Transverse colon (tissue), 4 donors: ENCODE data around the gene DOCK10. TPM values are rescaled to one million over a fixed set of nuclear protein-coding genes. Genes with fewer than 3 reads are reported as not detected.
"Not testable (repeated sequence)": the region's sequence is repeated elsewhere in the genome, so short reads cannot be mapped to it uniquely, and the experiment has no call there.

ENCODE experiments used
- DNase-seq: peaks from one replicate; pipeline ENCODE4 v3.0.0-alpha.2; 2019
- H3K27ac ChIP-seq, 4 donors: fragments of 200-600 bp; sonication (generic); 2 replicates each; pipeline ENCODE4 v1.5.1; 2016 to 2018; ENCODE audit warnings: inconsistent platforms in 4 of 4
- H3K27me3 ChIP-seq: fragments of 200-600 bp; sonication (generic); 2 replicates; pipeline ENCODE4 v1.5.1; 2017; ENCODE audit warnings: inconsistent platforms
- H3K36me3 ChIP-seq, 4 donors: fragments of 200-600 bp; sonication (generic); 2 replicates each; pipeline ENCODE4 v1.5.1; 2017 to 2019; ENCODE audit warnings: inconsistent platforms in 4 of 4
- H3K4me1 ChIP-seq, 4 donors: fragments of 200-600 bp; sonication (generic); 2 replicates each; pipeline ENCODE4 v1.5.1; 2017 to 2020; ENCODE audit warnings: inconsistent platforms in 4 of 4
- H3K4me3 ChIP-seq, 4 donors: fragments of 200-600 bp; sonication (generic); 1 replicate in 1 of 4; 2 replicates in 3 of 4; pipeline versions ENCODE4 v1.5.1 to v1.6.1; 2017 to 2019; ENCODE audit warnings: inconsistent platforms in 4 of 4
- H3K9me3 ChIP-seq, 2 donors: fragments of 200-600 bp; sonication (generic); 2 replicates each; pipeline ENCODE4 v1.5.1; 2017 to 2019; ENCODE audit warnings: inconsistent platforms in 2 of 2
- CTCF ChIP-seq, 5 experiments: fragments of 200-600 bp in 3 of 5; fragments of 450-650 bp in 2 of 5; sonication (generic) in 3 of 5; IDR thresholded peaks; 1 replicate in 2 of 5; 2 replicates in 3 of 5; pipeline ENCODE4 v1.5.1; 2016 to 2017; ENCODE audit warnings: antibody characterized with exemption in 5 of 5, inconsistent platforms in 3 of 5, mild to moderate bottlenecking in 2 of 5, moderate library complexity in 1 of 5
- EP300 ChIP-seq: sonication (generic); formaldehyde crosslinking; IDR thresholded peaks from one replicate; pipeline ENCODE4 v1.6.1; 2017; ENCODE audit warnings: antibody characterized with exemption, low read depth
- POLR2A ChIP-seq: fragments of 450-650 bp; IDR thresholded peaks from one replicate; pipeline ENCODE4 v1.6.1; 2016; ENCODE audit warnings: antibody characterized with exemption, mild to moderate bottlenecking, moderate library complexity
- POLR2AphosphoS5 ChIP-seq, 3 donors: sonication (generic); formaldehyde crosslinking; IDR thresholded peaks; one replicate each; pipeline ENCODE4 v1.6.1; 2016; ENCODE audit warnings: antibody characterized with exemption in 3 of 3
- WGBS, 2 donors: methylation state at CpG; one replicate each; pipeline ENCODE4 v1.1.5; 2018; ENCODE audit warnings: low coverage in 1 of 2; 5-methylcytosine and 5-hydroxymethylcytosine counted together
- in situ Hi-C, 4 donors: fragments of 200-750 bp; cut with MboI; loops; one replicate each; pipeline versions ENCODE4 v1.15.0 to v1.15.1; 2017; ENCODE audit warnings: low sequenced_read_pairs in 3 of 4, low pct_ligation_motif_present in 1 of 4, low pct_unique_long_range_greater_than_20kb in 1 of 4
- intact Hi-C: fragments of 100-400 bp; cut with DNase I; formaldehyde crosslinking; loops from one replicate; pipeline ENCODE4 v1.15.1; 2023; ENCODE audit warnings: low total_unique reads
- total RNA-seq, 4 donors: library from RNA; depleted of rRNA; stranded (reverse); fragments of >200 nt; gene quantifications; one replicate each; pipeline ENCODE4 v1.1.0, GENCODE V29; 2016

DOCK10 gene
- total RNA-seq, 4 donors from 2014 or later = 5.2 to 64.7 (median 14.5) TPM

DNA sequence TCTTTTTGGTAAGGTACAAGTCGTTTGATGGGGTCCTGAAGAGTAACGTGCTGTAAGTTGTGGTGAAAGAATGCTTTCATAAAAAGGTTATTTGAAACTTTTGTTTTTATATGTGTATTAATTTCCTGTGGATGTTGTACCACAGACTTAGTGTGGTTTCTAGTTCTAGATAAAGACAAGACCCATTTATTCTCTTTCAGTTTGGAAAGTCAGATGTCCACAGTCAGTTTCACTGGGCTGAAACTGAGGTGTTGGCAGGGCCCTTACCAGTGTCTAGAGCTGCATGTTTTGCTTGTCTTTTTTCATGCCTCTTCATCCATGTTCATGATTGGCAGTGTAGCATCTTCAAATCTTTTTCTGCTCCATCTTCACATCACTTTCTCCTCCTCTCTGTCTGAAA, 22.1 kb upstream of the DOCK10 start:
- H3K4me1 ChIP-seq = no peaks in the 10 kb centered on the region
- intact Hi-C loops = no loop called here
- no peak overlapping the region for H3K4me3 ChIP-seq
- in situ Hi-C loops = no loop called here
- TF ChIP-seq POLR2A = no peak
- no peak for TF ChIP-seq POLR2AphosphoS5 (IDR thresholded peaks at IDR 0.05)
- TF ChIP-seq CTCF (IDR thresholded peaks at IDR 0.05) = no peak
- no peak for TF ChIP-seq EP300
- H3K9me3 ChIP-seq = no peaks in the 10 kb centered on the region
- no peaks in the 10 kb centered on the region for H3K36me3 ChIP-seq
- H3K27ac ChIP-seq = no peak overlapping the region
- WGBS, 2 donors = 38 to 47% methylated on average over 2 of the region's 2 CpGs
- DNase-seq = no peak
- H3K27me3 ChIP-seq = no peaks in the 10 kb centered on the region

DNA sequence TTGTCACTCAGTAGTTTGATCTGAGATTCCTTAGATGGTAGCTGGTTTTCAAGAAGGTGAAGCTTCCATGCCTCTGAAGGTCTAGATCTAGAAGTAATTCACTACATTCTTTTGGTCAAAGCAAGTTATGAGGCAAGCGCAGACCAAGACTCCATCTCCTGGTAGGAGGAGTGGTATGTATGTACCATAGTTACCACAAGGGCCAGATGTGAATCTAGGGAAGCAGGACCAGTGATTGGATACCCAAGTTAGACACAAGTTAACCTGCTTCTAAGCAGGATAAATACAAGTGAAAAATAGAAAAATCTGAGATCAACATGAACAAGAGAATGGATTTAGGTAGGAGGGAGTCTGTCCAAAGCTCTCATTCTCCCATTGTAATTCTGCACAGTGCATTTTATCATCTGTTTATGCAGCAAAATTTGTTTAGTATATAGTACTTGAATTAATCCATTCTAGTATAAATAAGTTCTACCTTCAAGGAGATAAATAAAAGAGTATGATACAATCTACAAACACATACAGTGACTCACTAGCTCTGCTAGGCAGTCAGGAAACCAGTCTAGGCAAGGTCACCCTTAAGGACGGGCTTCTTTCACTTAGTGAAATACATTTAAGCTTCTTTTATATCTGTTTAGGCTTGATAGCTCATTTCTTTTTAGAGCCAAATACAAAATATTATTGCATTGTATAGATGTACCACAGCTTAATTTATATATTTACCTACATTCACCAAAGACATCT, 14.2 kb upstream of the DOCK10 start:
- Histone ChIP-seq H3K27me3 (no peaks in the 10 kb centered on the region), H3K9me3 (no peaks in the 10 kb centered on the region), H3K27ac (no peak overlapping the region), H3K36me3 (no peaks in the 10 kb centered on the region), H3K4me3 (no peak overlapping the region), H3K4me1 (no peaks in the 10 kb centered on the region)
- intact Hi-C loops (no loop called here), in situ Hi-C loops (no loop called here)
- TF ChIP-seq CTCF (IDR thresholded peaks at IDR 0.05) (no peak), POLR2AphosphoS5 (IDR thresholded peaks at IDR 0.05) (no peak), POLR2A (no peak), EP300 (no peak)
- WGBS, 2 donors = 85 to 92% methylated on average over 1 to 2 of the region's 2 CpGs
- DNase-seq = no peak

GRCh38 chr2:225055714-225056113, 13.4 kb upstream of the DOCK10 start:
- no peak for TF ChIP-seq POLR2A
- no peaks in the 10 kb centered on the region for H3K27me3 ChIP-seq
- DNase-seq = no peak
- no peaks in the 10 kb centered on the region for H3K9me3 ChIP-seq
- intact Hi-C loops = no loop called here
- no peaks in the 10 kb centered on the region for H3K4me1 ChIP-seq
- WGBS, 2 donors = 71 to 87% methylated on average over 1 of the region's 1 CpG
- in situ Hi-C loops = no loop called here
- H3K36me3 ChIP-seq = no peaks in the 10 kb centered on the region
- H3K27ac ChIP-seq = no peak overlapping the region
- H3K4me3 ChIP-seq = no peak overlapping the region

DNA sequence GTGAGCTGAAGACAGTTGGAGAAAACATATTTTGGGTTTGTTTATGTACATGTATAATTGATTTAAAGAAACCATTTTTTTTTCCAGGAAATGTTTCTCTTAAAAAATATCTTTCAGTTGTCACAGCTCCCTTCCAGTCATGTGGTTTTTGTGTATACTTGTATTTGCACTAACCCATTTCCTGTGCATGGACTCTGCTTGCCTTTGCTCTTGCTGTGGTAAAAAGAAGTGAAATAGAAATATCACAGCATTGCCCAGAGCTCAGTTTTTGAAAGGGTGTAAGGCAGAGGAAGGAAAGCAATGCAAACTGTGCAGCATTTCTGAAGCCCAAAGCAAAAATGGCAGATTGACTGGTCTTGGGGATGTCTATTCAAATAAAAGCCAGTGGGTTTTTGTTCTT, 10.4 kb upstream of the DOCK10 start:
- in situ Hi-C loops (no loop called here), intact Hi-C loops (no loop called here)
- H3K27me3 ChIP-seq = no peaks in the 10 kb centered on the region
- no peak overlapping the region for H3K27ac ChIP-seq
- no peaks in the 10 kb centered on the region for H3K36me3 ChIP-seq
- H3K4me3 ChIP-seq = no peak overlapping the region
- no peaks in the 10 kb centered on the region for H3K4me1 ChIP-seq
- DNase-seq = no peak
- no peak for TF ChIP-seq CTCF (IDR thresholded peaks at IDR 0.05)
- no peak for TF ChIP-seq POLR2AphosphoS5 (IDR thresholded peaks at IDR 0.05)
- no peak for TF ChIP-seq POLR2A
- no peak for TF ChIP-seq EP300
- no peaks in the 10 kb centered on the region for H3K9me3 ChIP-seq

DNA sequence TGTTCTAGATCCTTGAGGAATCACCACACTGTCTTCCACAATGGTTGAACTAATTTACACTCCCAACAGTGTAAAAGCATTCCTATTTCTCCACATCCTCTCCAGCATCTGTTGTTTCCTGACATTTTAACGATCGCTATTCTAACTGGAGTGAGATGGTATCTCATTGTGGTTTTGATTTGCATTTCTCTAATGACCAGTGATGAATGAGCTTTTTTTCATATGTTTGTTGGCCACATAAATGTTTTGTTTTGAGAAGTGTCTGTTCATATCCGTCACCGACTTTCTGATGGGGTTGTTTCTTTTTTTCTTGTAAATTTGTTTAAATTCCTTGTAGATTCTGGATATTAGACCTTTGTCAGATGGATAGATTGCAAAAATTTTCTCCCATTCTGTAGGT, 5.2 kb upstream of the DOCK10 start:
- WGBS, 2 donors = 60 to 85% methylated on average over 4 of the region's 4 CpGs
- H3K4me1 ChIP-seq, H3K36me3 ChIP-seq, in situ Hi-C loops, H3K27ac ChIP-seq, H3K27me3 ChIP-seq, H3K9me3 ChIP-seq, H3K4me3 ChIP-seq, intact Hi-C loops, DNase-seq: not testable (repeated sequence)
